Tibial artery (tissue), 4 donors: Measurements from ENCODE around the gene CBX2.
A peak's percentile ranks its signal among the peaks of the same experiment; 100 is the strongest.

Experiments used
- DNase-seq, 2 donors: peaks; one replicate each; pipeline ENCODE4 v3.0.0-alpha.2; 2019
- H3K27ac ChIP-seq, 2 donors: fragments of 200-600 bp; sonication (generic) in 1 of 2; 1 replicate in 1 of 2; 2 replicates in 1 of 2; pipeline ENCODE4 v1.5.1; 2018 to 2019; ENCODE audit warnings: mild to moderate bottlenecking in 1 of 2
- H3K27me3 ChIP-seq, 2 donors: fragments of 200-600 bp; sonication (generic) in 1 of 2; one replicate each; pipeline versions ENCODE4 v1.5.1 to v1.6.0; 2016 to 2019
- H3K36me3 ChIP-seq, 3 donors: fragments of 200-600 bp; sonication (generic) in 2 of 3; one replicate each; pipeline ENCODE4 v1.5.1; 2016 to 2019; ENCODE audit warnings: mild to moderate bottlenecking in 2 of 3
- H3K4me1 ChIP-seq, 4 donors: fragments of 200-600 bp; sonication (generic) in 2 of 4; 1 replicate in 3 of 4; 2 replicates in 1 of 4; pipeline ENCODE4 v1.5.1; 2016 to 2019
- H3K4me3 ChIP-seq, 2 donors: fragments of 200-600 bp; sonication (generic) in 1 of 2; 1 replicate in 1 of 2; 2 replicates in 1 of 2; pipeline ENCODE4 v1.5.1; 2018 to 2019; ENCODE audit warnings: mild to moderate bottlenecking in 2 of 2
- H3K9me3 ChIP-seq, 3 donors: fragments of 200-600 bp; sonication (generic) in 1 of 3; one replicate each; pipeline ENCODE4 v1.5.1; 2016 to 2019
- CTCF ChIP-seq, 2 experiments: fragments of 200-600 bp in 1 of 2; fragments of 450-650 bp in 1 of 2; IDR thresholded peaks; one replicate each; pipeline ENCODE4 v1.5.1; 2017 to 2019; ENCODE audit warnings: antibody characterized with exemption in 2 of 2, mild to moderate bottlenecking in 1 of 2, moderate library complexity in 1 of 2
- intact Hi-C: fragments of 100-400 bp; cut with DNase I; formaldehyde crosslinking; loops from one replicate; pipeline ENCODE4 v1.15.0; 2023; ENCODE audit warnings: low total_unique reads

The CBX2 gene

GRCh38 chr17:79741401-79741750, 36.6 kb upstream of the CBX2 start:
- no peak overlapping the region for H3K4me3 ChIP-seq
- no peak for TF ChIP-seq CTCF (IDR thresholded peaks at IDR 0.05)
- H3K4me1 ChIP-seq, result peaks cover 0 to 10% (median 8%) of the 10 kb centered on the region in 4 donors
- H3K27me3 ChIP-seq, result peaks cover 0 to 87% of the 10 kb centered on the region in 2 donors
- intact Hi-C loops, result no loop called here
- no peaks in the 10 kb centered on the region for H3K36me3 ChIP-seq
- no peak overlapping the region for H3K27ac ChIP-seq
- no peak for DNase-seq
- H3K9me3 ChIP-seq, result no peaks in the 10 kb centered on the region

GRCh38 chr17:79741751-79742588, 36.0 kb upstream of the CBX2 start:
- Histone ChIP-seq H3K27ac (no peak overlapping the region), H3K4me3 (no peak overlapping the region), H3K27me3 (peaks cover 0 to 88% of the 10 kb centered on the region in 2 donors), H3K4me1 (peaks cover 0 to 11% (median 8%) of the 10 kb centered on the region in 4 donors), H3K36me3 (no peaks in the 10 kb centered on the region), H3K9me3 (no peaks in the 10 kb centered on the region)
- peak; percentile 53 to 77 for DNase-seq
- TF ChIP-seq CTCF (IDR thresholded peaks at IDR 0.05), result peak; percentile 81 to 96
- intact Hi-C loops, result no loop called here

GRCh38 chr17:79742589-79742918, 35.4 kb upstream of the CBX2 start:
- TF ChIP-seq CTCF (IDR thresholded peaks at IDR 0.05), result no peak
- Histone ChIP-seq H3K4me3 (no peak overlapping the region), H3K4me1 (peaks cover 0 to 17% (median 12%) of the 10 kb centered on the region in 4 donors), H3K27me3 (peaks cover 0 to 88% of the 10 kb centered on the region in 2 donors), H3K9me3 (no peaks in the 10 kb centered on the region), H3K27ac (no peak overlapping the region), H3K36me3 (no peaks in the 10 kb centered on the region)
- no peak for DNase-seq
- intact Hi-C loops, result no loop called here

- TF ChIP-seq CTCF (IDR thresholded peaks at IDR 0.05), result no peak
- peaks cover 0 to 88% of the 10 kb centered on the region in 2 donors for H3K27me3 ChIP-seq
- H3K4me3 ChIP-seq, result no peak overlapping the region
- no peaks in the 10 kb centered on the region for H3K36me3 ChIP-seq
- DNase-seq, result no peak
- no peak overlapping the region for H3K27ac ChIP-seq
- H3K9me3 ChIP-seq, result no peaks in the 10 kb centered on the region
- intact Hi-C loops, result no loop called here
- H3K4me1 ChIP-seq, result peaks cover 0 to 21% (median 16%) of the 10 kb centered on the region in 4 donors
Measured at GRCh38 chr17:79742951-79743476, 34.9 kb upstream of the CBX2 start.

- Histone ChIP-seq H3K36me3 (no peaks in the 10 kb centered on the region), H3K27ac (no peak overlapping the region)
- TF ChIP-seq CTCF (IDR thresholded peaks at IDR 0.05), result no peak
Measured at GRCh38 chr17:79743614-79744013, 34.3 kb upstream of the CBX2 start.

More at GRCh38 chr17:79743614-79744013, 34.3 kb upstream of the CBX2 start:
- Histone ChIP-seq H3K9me3 (no peaks in the 10 kb centered on the region), H3K4me1 (peaks cover 0 to 27% (median 16%) of the 10 kb centered on the region in 4 donors), H3K27me3 (peaks cover 0 to 88% of the 10 kb centered on the region in 2 donors), H3K4me3 (no peak overlapping the region)
- intact Hi-C loops, result no loop called here
- no peak for DNase-seq
